Measurements from ENCODE around the gene STS. TPM values are rescaled to one million over a fixed set of nuclear protein-coding genes. Genes with fewer than 3 reads are reported as not detected.

The STS gene
- total RNA-seq, 1 experiment from 2014 or later: 70.0 TPM

DNA sequence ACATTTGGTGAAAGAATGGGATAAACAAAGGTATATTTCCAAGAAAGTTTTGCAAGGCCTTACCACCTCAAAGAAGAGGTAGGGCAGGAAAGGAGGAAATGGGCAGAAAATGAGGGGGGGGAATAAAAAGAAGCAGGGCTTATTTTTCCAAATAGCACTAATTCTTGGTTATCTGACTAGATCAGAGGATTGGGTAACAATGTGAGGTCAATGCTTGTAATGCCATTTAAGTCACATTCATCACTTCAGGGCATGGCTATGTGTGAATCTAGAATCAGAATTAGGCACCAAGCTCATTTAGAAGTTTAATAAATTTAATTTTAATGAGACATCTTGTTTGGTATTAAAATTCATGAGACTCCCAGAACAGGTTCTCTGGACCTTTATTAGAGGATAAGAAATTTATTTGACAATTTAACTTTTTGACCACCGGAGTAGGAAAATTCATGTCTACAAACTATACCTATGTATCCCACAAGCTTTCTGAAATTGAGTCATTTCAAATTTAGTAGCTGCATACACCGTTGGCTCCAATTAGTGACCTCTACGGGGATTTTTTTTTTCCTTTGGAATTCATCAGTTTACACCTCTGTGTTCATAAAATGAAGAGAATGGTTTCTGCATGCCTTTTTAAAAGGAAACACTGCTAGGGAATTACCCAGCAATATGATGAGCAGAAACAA, 1.4 kb upstream of the STS start:
- Mint-ChIP-seq H3K9me3 (ENCODE audit: unreplicated experiment) (no peaks in the 10 kb centered on the region), H3K27ac (ENCODE audit: unreplicated experiment) (peak overlapping the region; percentile 87)

DNA sequence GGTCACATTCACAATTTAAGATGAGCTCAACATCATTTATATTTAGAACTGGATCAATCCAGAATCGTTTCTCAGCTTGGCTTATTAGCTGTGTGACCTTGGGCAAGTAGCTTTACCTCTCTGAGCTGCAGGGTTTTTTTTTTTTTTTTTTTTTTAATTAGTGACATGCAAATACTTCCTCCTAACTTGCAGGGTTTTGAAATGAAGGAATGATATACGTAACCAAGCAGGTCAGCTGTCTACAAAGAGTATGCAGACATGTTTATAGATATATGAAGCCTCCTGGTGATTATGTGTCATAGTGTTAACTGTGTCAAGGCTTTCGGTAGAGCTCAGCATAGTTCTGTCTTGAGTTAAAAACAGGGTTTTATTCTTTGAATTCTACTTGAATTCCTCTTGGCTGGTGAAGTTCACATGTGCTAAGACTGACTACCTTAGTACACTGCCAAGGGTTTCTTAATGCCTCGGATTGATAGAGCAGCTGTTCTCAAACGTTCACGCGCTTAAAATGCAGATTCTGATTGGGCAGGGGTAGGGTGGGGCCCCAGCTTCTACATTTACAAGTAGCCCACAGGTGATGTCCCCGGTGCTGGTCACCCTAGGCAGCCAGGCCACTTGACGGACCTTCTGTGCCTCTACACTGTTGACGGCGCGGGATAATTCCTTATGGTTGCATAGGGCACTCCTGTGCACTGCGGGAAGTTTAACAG, 654 bp upstream of the STS start:
- POLR2A ChIA-PET: interaction anchor here (1.2 kb wide), 1 partner anchor 14 kb away, joined by 4 read pairs; no protein-coding TSS in a partner anchor
- peaks cover 29% of the 10 kb centered on the region for H3K4me1 ChIP-seq
- peak in 1 of 2 experiments; percentile 33 for DNase-seq
- peaks cover 7% of the 10 kb centered on the region for H3K4me1 Mint-ChIP-seq (ENCODE audit: low read depth, unreplicated experiment)
- peaks cover 7% of the 10 kb centered on the region for H3K36me3 Mint-ChIP-seq (ENCODE audit: insufficient read depth, unreplicated experiment)
- no peaks in the 10 kb centered on the region for H3K36me3 ChIP-seq (ENCODE audit: control insufficient read depth, insufficient read depth, low read length)
- CTCF ChIA-PET: no interaction called here
- H3K27me3 Mint-ChIP-seq (ENCODE audit: insufficient read depth, unreplicated experiment): no peaks in the 10 kb centered on the region
- H3K9me3 ChIP-seq: no peaks in the 10 kb centered on the region
- peak overlapping the region; percentile 87 for H3K4me3 ChIP-seq (ENCODE audit: low read depth, low read length)
- peak overlapping the region; percentile 75 for H3K4me3 Mint-ChIP-seq (ENCODE audit: unreplicated experiment)
- H3K27me3 ChIP-seq (replicated peaks; ENCODE audit: control insufficient read depth, insufficient read depth, low read length): no peaks in the 10 kb centered on the region
- BruUV-seq (replicated peaks): TSS peak; percentile 35
- intact Hi-C loops (cut with micrococcal nuclease; ENCODE audit: unreplicated experiment): loop anchor here (2.0 kb wide), 1 partner anchor 72 kb away; no protein-coding TSS in a partner anchor
- no peaks in the 10 kb centered on the region for H3K9me3 Mint-ChIP-seq (ENCODE audit: unreplicated experiment)
- TF ChIP-seq, protein P1, sequence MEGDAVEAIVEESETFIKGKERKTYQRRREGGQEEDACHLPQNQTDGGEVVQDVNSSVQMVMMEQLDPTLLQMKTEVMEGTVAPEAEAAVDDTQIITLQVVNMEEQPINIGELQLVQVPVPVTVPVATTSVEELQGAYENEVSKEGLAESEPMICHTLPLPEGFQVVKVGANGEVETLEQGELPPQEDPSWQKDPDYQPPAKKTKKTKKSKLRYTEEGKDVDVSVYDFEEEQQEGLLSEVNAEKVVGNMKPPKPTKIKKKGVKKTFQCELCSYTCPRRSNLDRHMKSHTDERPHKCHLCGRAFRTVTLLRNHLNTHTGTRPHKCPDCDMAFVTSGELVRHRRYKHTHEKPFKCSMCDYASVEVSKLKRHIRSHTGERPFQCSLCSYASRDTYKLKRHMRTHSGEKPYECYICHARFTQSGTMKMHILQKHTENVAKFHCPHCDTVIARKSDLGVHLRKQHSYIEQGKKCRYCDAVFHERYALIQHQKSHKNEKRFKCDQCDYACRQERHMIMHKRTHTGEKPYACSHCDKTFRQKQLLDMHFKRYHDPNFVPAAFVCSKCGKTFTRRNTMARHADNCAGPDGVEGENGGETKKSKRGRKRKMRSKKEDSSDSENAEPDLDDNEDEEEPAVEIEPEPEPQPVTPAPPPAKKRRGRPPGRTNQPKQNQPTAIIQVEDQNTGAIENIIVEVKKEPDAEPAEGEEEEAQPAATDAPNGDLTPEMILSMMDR (IDR thresholded peaks at IDR 0.05; ENCODE audit: insufficient read depth in 1 of 2, low read depth in 1 of 2, low read length in 1 of 2, severe bottlenecking in 1 of 2, unreplicated experiment in 1 of 2): no peak
- H3K27ac Mint-ChIP-seq (ENCODE audit: unreplicated experiment): peak overlapping the region; percentile 35

More for the DNA sequence above, 1.4 kb upstream of the STS start:
- Mint-ChIP-seq H3K36me3 (ENCODE audit: insufficient read depth, unreplicated experiment) (peaks cover 7% of the 10 kb centered on the region), H3K4me1 (ENCODE audit: low read depth, unreplicated experiment) (peaks cover 7% of the 10 kb centered on the region), H3K27me3 (ENCODE audit: insufficient read depth, unreplicated experiment) (no peaks in the 10 kb centered on the region), H3K4me3 (ENCODE audit: unreplicated experiment) (peak overlapping the region; percentile 53)
- Histone ChIP-seq H3K9me3 (no peaks in the 10 kb centered on the region), H3K27me3 (replicated peaks; ENCODE audit: control insufficient read depth, insufficient read depth, low read length) (no peaks in the 10 kb centered on the region), H3K4me1 (peaks cover 29% of the 10 kb centered on the region), H3K4me3 (ENCODE audit: low read depth, low read length) (no peak overlapping the region), H3K36me3 (ENCODE audit: control insufficient read depth, insufficient read depth, low read length) (no peaks in the 10 kb centered on the region)
- POLR2A ChIA-PET: interaction anchor here (1.2 kb wide), 1 partner anchor 13 kb away, joined by 4 read pairs; no protein-coding TSS in a partner anchor
- CTCF ChIA-PET: no interaction called here
- BruUV-seq (replicated peaks): no TSS peak
- intact Hi-C loops (cut with micrococcal nuclease; ENCODE audit: unreplicated experiment): loop anchor here (2.0 kb wide), 1 partner anchor 73 kb away; no protein-coding TSS in a partner anchor
- TF ChIP-seq, protein P1 (IDR thresholded peaks at IDR 0.05; ENCODE audit: insufficient read depth in 1 of 2, low read depth in 1 of 2, low read length in 1 of 2, severe bottlenecking in 1 of 2, unreplicated experiment in 1 of 2): no peak
- no peak for DNase-seq

DNA sequence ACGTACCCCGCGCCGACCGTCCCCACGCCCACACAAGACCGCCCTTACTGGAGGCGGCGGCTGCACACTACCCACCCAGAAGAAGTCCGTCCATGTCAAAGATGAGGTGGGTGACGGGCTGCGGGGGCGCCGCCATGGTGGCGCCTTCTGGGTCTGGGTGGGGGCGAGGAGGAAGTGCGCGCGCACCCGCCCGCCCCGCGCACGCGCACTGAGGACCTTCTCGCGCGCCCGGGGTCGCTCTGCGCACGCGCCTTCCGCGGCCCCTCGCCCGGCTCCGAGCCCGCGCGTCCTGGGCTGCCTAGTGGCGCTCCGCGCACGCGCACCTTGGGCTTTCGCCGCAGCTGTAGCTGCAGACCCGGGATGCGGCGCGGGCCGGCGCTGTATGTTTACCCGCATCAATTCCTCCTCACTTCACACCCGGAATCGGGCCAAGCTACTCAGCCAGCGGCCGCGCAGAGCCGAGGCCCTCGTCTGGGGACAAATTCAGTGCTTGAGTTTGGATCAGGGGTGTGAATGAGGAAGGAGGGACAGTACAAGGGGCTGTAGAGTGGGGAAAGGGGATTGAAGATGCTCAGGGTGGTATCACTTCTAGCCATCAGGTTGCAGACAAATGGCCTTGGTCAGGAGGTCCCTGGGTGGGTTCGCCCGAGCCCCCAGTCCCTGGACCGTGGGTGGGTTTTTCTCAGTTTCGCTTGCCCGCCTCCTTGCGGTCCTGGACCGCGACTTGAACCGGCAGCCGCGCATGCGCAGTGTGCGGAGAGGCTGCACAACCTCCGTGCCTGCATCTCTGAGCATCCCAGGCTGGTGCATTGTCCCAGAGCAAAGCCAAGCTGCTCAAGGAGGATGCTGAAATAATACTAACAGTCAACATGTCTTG, 704 bp downstream of the STS start, which contains the start of gene PUDP:
Gene PUDP, minus strand, starts transcription at position 176 of the 877 bp plus-strand sequence. Its CDS starts 40 bp downstream, at position 136.
- Histone ChIP-seq H3K36me3 (ENCODE audit: control insufficient read depth, insufficient read depth, low read length) (no peaks in the 10 kb centered on the region), H3K9me3 (no peaks in the 10 kb centered on the region), H3K4me3 (ENCODE audit: low read depth, low read length) (peak within 1 kb of the TSS; percentile 87), H3K27me3 (replicated peaks; ENCODE audit: control insufficient read depth, insufficient read depth, low read length) (no peaks in the 10 kb centered on the region), H3K4me1 (peaks cover 25% of the 10 kb centered on the region)
- TF ChIP-seq, protein P1 (IDR thresholded peaks at IDR 0.05; ENCODE audit: insufficient read depth in 1 of 2, low read depth in 1 of 2, low read length in 1 of 2, severe bottlenecking in 1 of 2, unreplicated experiment in 1 of 2): no peak
- Mint-ChIP-seq H3K27ac (ENCODE audit: unreplicated experiment) (peak within 1 kb of the TSS; percentile 35), H3K9me3 (ENCODE audit: unreplicated experiment) (no peaks in the 10 kb centered on the region), H3K27me3 (ENCODE audit: insufficient read depth, unreplicated experiment) (no peaks in the 10 kb centered on the region), H3K36me3 (ENCODE audit: insufficient read depth, unreplicated experiment) (peaks cover 7% of the 10 kb centered on the region), H3K4me3 (ENCODE audit: unreplicated experiment) (peak within 1 kb of the TSS; percentile 75), H3K4me1 (ENCODE audit: low read depth, unreplicated experiment) (peaks cover 10% of the 10 kb centered on the region)
- TSS peak; percentile 45 for BruUV-seq (replicated peaks)
- DNase-seq: peak; percentile 80 to 87
- CTCF ChIA-PET: no interaction called here
- intact Hi-C loops (cut with micrococcal nuclease; ENCODE audit: unreplicated experiment): loop anchor here (2.0 kb wide), 1 partner anchor 71 kb away; no protein-coding TSS in a partner anchor
- POLR2A ChIA-PET: interaction anchor here (0.6 kb wide), 1 partner anchor 16 kb away, joined by 3 read pairs; no protein-coding TSS in a partner anchor
